Neural cell (in vitro differentiated cells): ENCODE measurements around the gene SRGAP3.

Experiments
- CTCF ChIP-seq: fragments of 450-650 bp; IDR thresholded peaks from 2 replicates; pipeline ENCODE4 v1.5.1; 2014; ENCODE audit warnings: antibody characterized with exemption, mild to moderate bottlenecking, moderate library complexity; ENCODE audit not compliant: poor library complexity, severe bottlenecking
- EZH2 ChIP-seq: fragments of 200-600, 300-800 bp; shearing (Covaris generic), sonication (generic); IDR thresholded peaks from 2 replicates; pipeline ENCODE4 v1.6.1; 2014; ENCODE audit warnings: antibody characterized with exemption, low read length, borderline replicate concordance, mild to moderate bottlenecking; ENCODE audit not compliant: insufficient read depth, poor library complexity, severe bottlenecking
- POLR2AphosphoS5 ChIP-seq: IDR thresholded peaks from 2 replicates; pipeline ENCODE4 v1.6.1; 2012
- RAD21 ChIP-seq: fragments of 450-650 bp; conservative IDR thresholded peaks from 2 replicates; pipeline ENCODE4 v1.6.1; 2014; ENCODE audit warnings: antibody characterized with exemption, mild to moderate bottlenecking, moderate library complexity
- SMC3 ChIP-seq: fragments of 450-650 bp; conservative IDR thresholded peaks from 2 replicates; pipeline ENCODE4 v1.6.1; 2014; ENCODE audit warnings: antibody characterized with exemption, mild to moderate bottlenecking, moderate library complexity; ENCODE audit not compliant: poor library complexity
- TAF1 ChIP-seq: IDR thresholded peaks from 2 replicates; pipeline ENCODE4 v1.6.1; 2012; ENCODE audit warnings: low read depth

DNA sequence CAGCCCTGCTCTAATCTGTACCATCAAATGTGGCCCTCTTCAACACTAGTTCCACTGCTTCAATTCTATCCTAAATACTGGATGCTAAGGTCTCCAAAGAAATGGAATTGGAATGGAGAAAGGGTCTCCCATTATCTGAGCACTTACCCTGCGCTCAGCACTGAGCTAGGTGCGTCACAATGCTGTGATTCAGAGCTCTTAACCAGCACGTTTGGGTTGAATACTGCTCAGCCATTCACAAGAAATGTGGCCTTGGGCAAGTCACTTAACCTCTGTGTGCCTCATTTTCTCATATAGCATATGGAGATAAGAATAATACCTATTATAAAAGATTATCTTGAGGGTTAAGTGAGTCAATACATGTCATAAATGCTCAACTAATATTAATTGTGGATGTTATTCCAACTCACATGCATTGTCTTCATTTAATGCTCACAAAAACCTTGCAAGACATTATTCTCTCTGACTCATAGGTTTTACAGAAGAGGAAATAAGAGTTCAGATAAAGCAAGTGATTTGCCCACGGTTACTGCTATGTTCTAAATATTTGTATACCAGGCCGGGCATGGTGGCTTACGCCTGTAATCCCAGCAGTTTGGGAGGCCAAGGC lies 27.4 kb upstream of the SRGAP3 start:
- no peak for TF ChIP-seq EZH2
- TF ChIP-seq CTCF: no peak
- no peak for TF ChIP-seq SMC3
- TF ChIP-seq POLR2AphosphoS5: no peak
- TF ChIP-seq RAD21: no peak
- no peak for TF ChIP-seq TAF1
